GM19239 (cell line): ENCODE data around the gene C1QA.

ENCODE experiments used
- DNase-seq: peaks from one replicate; pipeline ENCODE4 v3.0.0; 2011; ENCODE audit warnings: low spot score; ENCODE audit not compliant: insufficient read length
- FAIRE-seq: peaks from 2 replicates; lab custom pipeline; 2011; peaks lifted over from hg19 to GRCh38; lab: Jason Lieb, UNC

Gene C1QA

DNA sequence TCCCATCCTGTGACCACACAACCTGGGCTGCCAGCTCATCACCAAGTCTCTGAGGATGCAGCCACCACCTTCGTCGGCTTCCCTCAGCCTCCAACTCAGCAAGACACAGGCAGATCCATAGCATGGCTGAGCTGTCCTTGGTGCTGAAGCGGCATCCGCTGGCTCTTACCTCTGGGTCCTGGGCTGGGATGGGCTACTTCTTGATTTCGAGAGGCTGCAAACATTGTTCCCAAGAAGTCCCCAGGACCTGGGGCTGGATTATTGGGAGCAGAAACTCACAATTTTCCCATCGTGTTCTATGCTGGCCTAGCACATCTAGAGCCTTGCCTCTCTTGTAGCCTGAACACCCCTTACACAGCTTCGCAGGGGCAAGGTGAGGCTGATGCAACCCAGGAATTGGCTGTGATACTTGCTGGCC, 24.9 kb upstream of the C1QA start:
- FAIRE-seq = no peak

DNA sequence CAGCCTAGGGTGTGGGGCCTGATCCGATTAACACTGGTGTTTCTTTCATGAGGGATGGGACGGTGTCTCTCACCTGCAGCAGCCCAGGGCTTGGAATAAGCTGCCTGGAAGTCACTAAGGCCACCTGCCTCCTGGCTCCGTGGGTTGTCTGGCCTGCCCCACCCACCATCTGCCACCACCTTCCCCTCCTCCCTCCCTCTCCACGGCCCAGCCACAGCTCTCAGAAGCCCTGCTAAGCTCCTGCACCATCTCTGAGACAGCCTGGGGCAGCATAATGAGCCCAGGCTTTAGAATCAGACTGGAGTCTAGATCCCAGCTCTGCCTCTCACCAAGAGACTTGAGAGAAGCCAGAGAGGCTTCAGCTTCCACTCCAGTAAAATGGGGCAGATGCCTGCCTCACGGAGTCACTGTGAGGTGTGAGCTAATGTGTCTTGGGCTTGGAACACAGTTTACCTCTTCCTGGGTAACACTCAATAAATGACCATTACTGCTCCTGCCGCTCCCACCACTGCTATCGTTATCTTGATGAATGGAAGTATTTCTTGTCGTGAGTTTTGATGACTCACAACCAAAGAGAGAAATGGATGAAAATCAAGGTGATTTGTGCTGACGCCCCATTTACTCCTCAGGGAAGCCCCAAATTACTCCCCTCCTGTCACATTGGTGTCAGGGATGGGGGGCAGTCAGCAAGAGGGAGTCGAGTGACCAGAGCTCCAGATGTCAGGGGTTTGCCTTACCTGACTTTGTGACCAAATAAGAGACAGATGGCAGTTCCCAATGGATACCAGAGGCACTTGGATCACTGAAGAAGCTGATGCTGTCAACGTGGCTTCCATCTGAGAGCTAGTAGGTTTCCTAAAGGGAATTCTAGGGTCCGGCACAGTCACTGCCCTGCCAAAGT, 23.5 kb upstream of the C1QA start:
- no peak for DNase-seq
- FAIRE-seq = no peak

More for the DNA sequence above, 24.9 kb upstream of the C1QA start:
- DNase-seq = no peak

DNA sequence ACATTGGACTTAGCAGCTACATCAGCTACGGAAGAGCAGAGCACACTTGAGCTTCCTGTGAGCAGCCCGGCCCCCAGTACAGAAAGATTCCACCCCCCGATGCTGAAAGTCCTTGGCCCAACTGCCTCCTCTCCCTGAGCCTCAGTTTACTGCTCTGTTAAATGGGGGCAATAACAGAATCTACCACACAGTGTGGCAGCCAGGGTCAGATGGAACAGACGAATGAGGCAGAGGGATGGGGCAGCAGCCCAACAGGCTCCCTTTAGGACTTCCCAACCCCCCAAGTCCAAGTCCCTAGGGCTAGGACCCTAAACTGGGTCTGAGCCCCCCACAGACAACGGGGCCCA, 22.9 kb upstream of the C1QA start:
- no peak for DNase-seq

DNA sequence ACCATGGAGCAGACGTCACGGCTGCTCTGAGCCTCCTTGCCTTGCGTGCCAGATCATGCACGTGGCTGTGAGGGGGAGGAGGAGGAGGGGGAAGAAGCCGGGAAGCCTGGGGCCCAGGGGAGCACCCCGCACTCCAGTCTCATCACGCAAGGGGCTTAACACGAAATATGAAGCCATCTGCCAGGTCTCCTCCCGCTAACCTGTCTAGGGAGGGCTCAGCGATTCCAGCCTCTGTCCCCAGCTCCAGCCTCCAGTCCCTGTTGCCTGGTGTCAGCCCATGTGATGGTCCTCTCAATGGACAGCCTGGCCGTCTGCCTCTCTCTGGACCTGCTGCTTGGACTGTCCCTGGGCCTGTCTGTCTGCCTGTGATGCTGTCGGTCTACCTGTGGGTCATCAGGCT, 22.5 kb upstream of the C1QA start:
- FAIRE-seq (no peak), DNase-seq (no peak)

More for the DNA sequence above, 22.9 kb upstream of the C1QA start:
- FAIRE-seq = no peak

DNA sequence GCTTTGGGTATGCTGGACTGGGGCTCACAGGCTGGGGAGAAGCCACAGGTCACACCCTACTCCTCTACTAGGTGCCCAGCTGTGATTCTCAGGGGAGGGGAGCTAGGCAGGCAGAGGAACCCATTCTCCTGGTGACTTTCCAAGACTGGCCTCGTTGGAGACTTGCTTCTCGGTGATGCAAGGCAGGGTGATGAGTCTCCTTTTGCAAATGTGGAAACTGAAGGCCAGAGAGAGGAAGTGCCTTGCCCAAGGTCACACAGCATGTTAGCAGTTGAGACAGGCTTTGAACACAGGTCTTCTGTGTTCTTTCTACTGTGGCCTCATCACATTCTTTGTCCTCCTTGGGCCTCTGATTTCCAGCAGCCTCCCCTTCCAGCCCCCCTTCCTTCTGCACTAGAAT, 20.5 kb upstream of the C1QA start:
- FAIRE-seq (no peak), DNase-seq (no peak)

DNA sequence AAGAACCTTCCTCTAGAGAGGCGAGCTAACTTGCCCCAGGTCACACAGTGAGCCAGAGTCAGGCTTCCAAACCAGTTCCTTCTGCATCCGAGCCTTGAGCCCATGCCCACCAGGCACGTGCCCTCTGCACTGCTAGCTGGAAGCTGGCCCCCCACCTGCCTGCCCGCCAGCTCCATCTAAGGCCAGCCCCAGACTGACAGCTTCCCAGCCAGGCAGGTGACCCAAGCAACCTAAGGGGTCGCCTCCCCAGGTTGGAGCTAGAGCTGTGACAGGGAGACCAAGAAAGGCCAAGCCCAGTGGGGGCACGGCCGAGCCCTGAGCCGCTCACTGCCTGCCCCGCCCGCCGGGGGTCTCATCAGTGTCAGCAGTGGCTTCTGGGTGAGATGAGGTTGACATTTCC, 19.9 kb upstream of the C1QA start:
- DNase-seq = no peak
- no peak for FAIRE-seq

DNA sequence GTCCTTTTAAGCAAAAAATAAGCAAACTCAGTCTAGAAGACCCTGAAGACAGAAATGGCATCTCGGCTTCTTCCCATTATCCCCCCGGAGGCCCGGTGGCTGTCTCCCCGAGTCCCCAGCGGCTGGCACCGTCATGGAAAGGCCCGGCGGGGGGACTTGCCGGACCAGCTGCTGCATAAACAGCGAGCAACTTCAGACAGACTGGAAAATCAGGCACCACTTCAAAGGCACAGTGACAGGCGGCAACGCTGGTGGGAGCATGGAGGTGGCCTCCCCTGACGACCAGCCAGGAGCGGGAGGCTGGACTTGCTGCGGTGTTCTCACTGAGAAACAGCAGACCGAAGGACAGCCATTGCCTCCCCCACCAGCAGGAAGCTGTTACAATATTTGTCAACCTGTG, 18.4 kb upstream of the C1QA start:
- DNase-seq = no peak
- FAIRE-seq = no peak

DNA sequence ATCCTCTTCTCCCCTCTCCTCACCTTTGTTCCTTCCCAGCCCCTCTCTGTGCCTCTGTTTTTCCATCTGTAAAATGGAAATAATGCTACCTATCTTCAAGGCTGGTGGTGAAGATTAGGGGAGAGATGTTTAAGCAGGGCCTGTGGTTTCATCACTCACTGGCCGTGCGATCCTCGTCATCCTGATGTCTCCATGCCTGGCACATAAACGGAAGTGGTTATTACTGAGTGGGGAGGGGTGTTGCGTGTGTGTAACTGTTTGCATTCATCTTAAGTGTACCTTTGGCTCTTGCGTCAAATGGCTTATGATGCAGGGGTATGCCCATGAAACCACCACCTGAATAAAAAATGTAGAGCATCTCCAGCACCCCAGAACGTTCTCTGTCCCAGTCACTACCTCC, 17.2 kb upstream of the C1QA start:
- no peak for FAIRE-seq
- no peak for DNase-seq

DNA sequence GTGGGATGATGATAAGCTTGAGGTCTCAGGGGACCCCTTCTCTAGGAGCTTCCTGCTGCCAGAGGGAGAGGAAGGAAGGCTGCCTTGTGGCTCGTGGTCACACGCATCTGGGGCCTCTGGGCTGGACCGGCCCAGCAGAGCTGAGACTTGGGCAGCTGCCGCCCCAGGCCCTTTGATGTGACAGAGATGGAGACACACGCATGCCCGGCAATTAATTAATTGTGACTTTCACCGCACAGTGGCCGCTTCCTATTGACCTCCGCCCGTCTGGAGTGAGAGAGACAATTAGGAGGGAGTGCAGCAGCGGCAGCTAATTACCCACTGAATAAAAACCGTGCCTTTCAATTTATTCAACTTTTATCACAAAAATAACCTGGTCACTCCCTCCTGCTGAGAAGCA, 16.6 kb upstream of the C1QA start:
- no peak for DNase-seq
- no peak for FAIRE-seq

DNA sequence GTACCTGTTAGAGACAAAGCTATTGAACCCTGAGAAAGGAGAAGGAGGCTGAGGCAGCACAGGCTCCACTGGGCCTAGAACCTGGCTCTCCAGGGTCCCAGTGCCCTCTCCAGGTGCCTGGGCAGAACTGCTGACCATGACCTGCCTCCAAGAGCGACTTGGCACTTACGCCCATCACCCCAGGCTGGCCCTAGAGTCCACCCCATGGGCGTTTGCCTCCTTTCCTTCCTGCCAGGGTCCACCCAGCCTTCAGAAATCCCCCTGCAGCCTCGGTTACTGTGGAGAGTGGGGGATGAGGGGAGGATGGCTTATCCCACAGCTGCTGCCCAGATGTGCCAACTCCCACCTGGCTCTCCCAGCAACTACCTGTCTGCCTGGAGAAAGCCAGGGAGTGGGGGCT, 14.7 kb upstream of the C1QA start:
- DNase-seq (no peak), FAIRE-seq (no peak)

DNA sequence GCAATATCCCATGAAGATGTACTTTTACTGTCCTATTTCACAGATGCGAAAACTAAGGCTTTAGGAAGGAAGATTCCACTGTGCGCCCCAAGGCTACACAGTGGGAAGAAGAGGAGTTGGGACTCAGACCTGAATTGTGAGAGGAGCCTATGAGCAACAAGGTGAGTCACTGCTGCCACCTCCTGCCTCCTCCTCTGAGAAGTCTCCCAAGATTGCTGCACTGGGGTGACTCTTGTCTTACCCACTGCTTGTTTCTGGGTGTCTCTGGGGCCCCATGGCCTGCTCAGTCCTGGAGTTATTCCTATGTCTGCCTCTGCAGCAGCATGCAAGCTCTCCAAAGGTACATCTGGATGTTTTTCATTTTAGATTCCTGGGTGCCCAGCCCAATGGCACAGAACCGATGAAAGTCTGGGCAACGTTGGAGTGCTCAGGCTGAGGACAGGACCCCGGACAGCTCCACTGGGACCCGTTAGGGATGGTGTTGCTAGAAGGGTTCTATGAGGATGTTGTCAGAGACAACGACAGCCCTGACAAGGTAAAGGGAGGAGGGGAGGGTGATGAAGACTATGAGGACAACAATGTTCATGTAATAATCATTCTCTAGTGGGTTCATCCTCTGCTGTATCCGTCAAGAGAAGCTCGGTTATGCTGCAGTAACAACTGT, 11.0 kb upstream of the C1QA start:
- no peak for FAIRE-seq
- no peak for DNase-seq

DNA sequence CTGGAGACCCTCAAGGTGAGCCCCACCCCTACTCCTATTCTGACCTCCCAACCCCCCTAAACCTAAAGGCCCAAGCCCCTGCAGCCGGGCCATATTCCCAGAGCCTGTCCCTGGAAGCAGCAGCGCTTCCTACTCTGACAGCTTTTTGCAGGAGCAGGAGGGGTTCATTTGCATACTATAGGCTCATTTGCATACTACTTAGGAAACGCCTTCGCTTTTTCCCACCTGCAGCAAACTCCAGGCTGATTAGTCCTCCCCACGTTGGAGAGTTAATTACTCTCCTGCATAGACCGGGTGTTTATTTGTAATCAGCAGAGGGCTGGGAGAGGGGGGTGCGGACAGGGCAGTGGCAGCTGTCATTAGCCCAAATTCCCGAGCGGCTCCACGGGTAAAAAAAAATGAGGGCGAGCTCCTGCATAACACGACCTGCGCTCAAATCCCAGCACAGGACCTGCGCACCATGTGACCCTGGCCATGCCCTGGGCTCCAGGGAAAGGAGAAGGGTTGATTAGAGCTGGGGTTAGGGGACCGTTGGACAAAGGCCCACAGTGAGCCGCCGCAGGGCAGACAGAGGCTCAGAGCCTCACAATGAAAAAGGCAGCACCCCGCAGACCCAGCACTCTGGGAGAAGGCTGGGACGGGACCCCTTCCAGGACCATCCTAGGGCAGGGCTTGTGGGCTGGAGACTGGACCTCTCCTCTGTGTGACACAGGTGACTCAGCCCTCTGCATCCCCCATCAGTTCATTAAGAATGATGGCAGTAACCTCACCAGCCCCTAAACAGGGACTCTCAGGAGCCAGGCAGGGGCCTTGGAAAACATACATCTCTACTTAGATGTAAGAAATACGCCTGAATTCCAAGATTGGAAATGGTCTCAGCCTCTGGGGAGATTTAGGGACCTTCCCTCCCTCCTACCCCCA, 9.9 kb upstream of the C1QA start:
- DNase-seq = no peak
- FAIRE-seq = no peak

DNA sequence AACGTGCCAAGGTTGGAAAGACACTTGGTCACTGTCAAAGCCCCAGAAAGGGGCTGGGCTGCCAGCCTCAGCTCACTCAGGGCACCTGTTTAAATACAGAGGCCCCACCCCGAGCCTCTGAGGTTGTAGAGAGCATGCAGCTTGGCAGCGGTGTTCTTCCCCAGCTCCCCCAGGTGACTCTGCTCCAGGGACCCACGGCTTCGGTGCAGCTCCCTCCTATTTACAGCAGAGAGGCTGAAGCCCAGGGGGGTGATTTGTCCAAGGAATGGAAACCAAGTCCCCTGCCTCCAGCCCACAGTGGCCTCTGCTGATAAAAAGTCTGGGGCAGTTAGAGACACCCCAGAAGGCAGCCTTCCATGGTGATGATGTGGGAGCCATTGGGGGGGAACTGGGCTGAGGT, 9.1 kb upstream of the C1QA start:
- no peak for FAIRE-seq

DNA sequence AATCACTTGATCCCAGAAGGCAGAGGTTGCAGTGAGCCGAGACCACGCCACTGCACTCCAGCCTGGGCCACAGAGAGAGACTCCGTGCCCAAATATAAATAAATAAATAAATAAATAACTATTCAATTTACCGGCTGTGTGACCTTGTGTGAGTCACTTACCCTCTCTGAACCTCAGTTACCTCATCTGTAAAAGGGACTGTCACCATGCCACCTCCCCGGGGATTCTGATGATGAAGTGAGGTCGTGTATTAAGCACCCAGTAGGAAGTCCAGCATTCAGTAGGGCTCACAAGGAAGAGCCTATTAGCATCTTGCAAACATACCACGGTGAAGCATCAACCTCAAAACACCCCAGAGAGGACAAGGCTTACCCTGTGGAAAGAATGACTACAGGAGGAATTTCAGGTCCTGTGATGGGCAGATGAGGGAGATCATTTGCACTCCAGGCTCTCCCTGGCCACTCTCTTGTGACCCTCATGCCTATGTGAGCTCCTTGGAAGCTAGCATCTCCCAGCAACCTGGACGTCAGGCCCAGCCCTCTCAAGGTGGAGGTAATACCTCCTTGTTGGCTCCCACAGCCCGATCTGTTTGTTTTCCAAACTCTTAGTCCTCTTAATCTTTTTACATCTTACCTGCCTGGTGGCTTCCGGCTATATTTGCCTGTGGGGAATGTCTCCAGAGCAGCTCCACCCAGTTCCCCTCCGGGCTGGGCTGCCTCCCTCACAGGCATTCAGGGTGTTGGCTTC, 7.6 kb upstream of the C1QA start:
- DNase-seq (no peak), FAIRE-seq (no peak)

More for the DNA sequence above, 9.1 kb upstream of the C1QA start:
- DNase-seq = no peak

DNA sequence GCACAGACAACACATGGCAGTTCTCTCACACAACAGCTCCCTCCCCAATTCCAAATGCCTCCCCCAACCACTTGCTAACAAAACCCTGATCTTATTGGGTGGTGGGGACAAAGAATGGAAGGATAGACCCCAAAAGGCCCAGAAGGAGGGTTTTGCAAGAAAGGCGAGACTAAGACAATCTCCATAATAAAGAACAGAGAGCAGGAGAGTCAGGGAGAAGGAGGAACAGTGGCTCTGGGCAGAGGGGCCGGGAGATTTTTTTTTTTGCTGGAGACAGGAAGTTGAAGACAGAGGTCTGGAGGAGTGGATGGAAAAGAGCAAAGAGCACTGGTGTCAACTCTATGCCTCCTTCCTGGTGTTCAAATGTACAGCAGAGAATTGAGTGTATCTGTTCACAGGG, 6.5 kb upstream of the C1QA start:
- FAIRE-seq (no peak), DNase-seq (no peak)

DNA sequence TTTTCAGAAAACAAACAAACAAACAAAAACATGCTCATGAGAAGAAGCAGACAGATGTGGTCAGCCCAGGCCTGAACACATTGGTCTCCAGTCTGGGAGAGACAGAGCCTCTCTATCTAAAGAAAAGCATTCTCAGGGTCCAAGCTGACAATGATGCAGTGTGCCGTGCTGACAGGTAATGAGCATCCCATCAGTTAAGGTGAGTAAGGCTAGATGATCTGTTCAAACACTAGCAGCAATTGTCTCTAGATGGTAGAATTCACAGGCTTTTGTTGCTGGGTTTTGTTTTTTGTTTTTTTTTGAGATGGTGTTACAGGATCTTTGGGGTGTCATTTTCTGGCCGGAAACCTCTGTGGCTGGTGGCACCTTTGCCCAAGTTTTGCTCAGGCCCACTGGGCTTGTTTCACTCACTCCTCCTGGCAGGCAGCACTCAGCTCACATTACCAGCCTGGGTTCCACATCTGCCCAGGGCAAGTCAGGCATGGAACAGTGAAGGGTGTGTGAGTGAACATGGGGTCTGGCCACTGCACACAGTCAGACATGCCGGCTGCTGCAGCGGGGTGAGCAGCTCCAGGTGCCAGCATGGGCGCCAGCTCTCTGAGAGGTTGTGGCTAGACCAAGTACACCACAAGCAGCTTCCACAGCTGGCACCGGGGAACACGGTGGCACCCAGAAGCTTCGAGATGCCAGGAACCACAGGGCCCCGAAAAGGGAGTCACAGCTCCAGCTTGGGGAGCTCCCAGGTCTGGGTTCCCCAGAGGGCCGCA, 2.5 kb upstream of the C1QA start:
- DNase-seq (no peak), FAIRE-seq (no peak)

DNA sequence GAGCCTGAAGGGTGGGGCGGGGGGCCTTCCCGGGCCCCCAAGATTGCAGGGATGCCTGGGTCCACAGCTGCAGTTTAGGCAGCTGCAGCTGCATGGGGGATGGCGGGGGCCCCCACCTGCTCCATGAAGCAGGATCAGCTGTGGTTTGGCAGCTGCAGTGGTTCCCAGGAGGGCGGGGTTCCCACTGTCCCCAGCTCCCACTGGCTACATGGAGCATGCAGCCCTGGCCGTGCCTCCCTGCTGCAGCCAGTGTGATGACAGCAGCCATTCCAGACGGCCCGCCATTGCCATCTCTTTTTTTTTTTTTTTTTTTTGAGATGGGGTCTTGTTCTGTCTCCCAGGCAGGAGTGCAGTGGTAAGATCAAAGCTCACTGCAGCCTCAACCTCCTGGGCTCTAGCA, 992 bp upstream of the C1QA start:
- FAIRE-seq (no peak), DNase-seq (no peak)

DNA sequence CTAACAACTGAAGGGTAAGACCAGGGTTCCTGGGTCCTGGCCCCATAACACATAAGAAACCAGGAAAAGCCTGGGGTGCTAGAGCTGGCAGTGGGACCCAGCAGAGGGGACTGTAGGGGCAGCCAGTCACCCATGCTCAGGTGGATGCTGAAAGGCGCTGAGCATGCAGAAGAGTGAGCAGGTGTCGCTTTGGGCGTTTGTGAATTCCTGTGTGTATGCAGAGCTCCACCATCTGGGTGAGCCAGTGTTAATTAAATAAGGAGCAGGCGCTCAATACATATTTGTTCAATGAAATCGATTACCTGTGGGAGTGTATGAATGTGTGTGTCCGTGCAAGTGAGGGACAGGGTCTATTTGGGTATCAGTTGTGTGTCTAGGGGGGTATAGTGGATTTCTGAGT, 499 bp downstream of the C1QA start:
- FAIRE-seq (no peak), DNase-seq (no peak)

DNA sequence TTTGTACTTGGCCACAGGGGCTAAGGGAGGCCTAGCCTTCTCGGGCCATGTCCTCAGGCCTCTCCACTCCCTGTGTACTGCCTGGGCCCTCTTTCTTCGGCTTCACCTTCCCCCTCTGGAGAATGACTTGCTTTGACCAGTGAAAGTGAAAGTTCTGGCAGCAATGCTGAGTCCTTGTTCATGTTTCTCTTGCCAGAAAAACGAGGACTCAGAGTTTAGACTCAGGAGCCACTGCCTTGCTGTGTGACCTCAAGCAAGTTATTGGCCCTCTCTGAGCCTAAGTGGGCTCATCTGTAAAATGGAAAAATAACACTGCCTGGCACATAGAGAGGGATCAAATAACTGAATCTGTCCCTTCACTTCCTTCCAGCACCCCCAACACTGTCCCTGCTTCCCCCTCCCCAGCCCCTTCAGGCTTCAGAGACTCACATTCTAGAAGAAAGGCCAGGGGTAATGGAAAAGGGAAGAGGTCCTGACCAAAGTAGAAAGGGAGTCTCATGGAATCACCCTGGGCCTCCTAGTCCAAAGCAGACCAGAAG, 1.5 kb downstream of the C1QA start:
- DNase-seq = no peak
- no peak for FAIRE-seq
